ENCODE measurements around the gene GDF15.

DNA sequence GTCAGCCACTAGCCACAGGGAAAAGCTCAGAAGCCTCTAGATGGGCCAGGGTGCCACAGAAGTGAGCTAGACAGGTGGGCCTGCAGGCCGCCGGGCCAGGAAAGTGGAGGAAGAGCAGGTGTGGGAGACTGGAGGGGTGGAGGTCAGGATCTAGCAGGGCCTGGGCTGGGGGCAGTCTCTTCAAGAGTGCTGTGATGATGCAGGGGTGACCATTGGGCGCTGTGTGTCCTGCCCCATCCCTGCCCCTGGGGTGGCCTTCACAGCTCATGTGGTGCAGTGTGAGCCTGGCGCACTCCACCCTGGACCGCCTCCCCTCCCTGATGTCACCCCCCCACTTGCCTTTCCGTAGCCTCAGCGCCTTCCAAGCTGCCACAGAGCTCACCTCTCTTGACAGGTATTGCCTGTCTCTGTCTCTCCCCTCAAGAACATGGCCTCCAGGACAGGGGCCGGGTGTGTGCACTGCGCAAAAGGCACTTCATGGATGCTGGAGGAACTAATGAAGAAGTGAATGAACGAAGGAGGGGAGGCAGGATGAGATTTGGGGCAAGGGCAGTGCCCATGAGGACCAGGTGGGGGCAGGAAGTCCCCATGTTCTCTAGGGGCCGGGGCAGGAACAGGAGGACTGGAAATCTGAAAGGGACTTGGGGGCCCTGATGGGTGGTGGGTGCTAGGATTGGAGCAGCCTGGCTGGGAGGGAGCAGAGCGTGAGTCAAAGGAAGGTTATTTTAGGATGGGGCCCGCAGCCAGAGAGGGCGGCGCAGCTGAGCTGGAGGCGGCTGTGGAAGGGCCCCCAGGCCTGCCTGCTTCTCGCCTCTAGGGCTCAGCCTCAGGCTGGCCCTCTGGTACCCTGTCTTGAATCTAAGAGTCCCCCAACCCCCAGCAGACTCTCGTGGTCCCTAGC is 39.8 kb downstream of the GDF15 start:
- TF ChIP-seq, protein P1, sequence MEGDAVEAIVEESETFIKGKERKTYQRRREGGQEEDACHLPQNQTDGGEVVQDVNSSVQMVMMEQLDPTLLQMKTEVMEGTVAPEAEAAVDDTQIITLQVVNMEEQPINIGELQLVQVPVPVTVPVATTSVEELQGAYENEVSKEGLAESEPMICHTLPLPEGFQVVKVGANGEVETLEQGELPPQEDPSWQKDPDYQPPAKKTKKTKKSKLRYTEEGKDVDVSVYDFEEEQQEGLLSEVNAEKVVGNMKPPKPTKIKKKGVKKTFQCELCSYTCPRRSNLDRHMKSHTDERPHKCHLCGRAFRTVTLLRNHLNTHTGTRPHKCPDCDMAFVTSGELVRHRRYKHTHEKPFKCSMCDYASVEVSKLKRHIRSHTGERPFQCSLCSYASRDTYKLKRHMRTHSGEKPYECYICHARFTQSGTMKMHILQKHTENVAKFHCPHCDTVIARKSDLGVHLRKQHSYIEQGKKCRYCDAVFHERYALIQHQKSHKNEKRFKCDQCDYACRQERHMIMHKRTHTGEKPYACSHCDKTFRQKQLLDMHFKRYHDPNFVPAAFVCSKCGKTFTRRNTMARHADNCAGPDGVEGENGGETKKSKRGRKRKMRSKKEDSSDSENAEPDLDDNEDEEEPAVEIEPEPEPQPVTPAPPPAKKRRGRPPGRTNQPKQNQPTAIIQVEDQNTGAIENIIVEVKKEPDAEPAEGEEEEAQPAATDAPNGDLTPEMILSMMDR (IDR thresholded peaks at IDR 0.05; ENCODE audit: poor library complexity, severe bottlenecking), result no peak
- TF ChIP-seq, protein P2, sequence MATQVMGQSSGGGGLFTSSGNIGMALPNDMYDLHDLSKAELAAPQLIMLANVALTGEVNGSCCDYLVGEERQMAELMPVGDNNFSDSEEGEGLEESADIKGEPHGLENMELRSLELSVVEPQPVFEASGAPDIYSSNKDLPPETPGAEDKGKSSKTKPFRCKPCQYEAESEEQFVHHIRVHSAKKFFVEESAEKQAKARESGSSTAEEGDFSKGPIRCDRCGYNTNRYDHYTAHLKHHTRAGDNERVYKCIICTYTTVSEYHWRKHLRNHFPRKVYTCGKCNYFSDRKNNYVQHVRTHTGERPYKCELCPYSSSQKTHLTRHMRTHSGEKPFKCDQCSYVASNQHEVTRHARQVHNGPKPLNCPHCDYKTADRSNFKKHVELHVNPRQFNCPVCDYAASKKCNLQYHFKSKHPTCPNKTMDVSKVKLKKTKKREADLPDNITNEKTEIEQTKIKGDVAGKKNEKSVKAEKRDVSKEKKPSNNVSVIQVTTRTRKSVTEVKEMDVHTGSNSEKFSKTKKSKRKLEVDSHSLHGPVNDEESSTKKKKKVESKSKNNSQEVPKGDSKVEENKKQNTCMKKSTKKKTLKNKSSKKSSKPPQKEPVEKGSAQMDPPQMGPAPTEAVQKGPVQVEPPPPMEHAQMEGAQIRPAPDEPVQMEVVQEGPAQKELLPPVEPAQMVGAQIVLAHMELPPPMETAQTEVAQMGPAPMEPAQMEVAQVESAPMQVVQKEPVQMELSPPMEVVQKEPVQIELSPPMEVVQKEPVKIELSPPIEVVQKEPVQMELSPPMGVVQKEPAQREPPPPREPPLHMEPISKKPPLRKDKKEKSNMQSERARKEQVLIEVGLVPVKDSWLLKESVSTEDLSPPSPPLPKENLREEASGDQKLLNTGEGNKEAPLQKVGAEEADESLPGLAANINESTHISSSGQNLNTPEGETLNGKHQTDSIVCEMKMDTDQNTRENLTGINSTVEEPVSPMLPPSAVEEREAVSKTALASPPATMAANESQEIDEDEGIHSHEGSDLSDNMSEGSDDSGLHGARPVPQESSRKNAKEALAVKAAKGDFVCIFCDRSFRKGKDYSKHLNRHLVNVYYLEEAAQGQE (IDR thresholded peaks at IDR 0.05; ENCODE audit: borderline replicate concordance), result no peak
- TF ChIP-seq EZH2 (IDR thresholded peaks at IDR 0.05; ENCODE audit: borderline replicate concordance, insufficient read depth, low read length, poor library complexity, severe bottlenecking) (no peak), TAF1 (IDR thresholded peaks at IDR 0.05; ENCODE audit: low read depth) (no peak), POLR2AphosphoS5 (IDR thresholded peaks at IDR 0.05) (no peak)
